ENCODE measurements around the gene FBXO3. TPM values are rescaled to one million over a fixed set of nuclear protein-coding genes. Genes with fewer than 3 reads are reported as not detected.

Gene FBXO3
- total RNA-seq, 1 experiment from 2014 or later: 29.6 TPM

GRCh38 chr11:33725496-33725895, 48.8 kb downstream of the FBXO3 start:
- H3K36me3 Mint-ChIP-seq (ENCODE audit: insufficient read depth, unreplicated experiment): peaks cover 10% of the 10 kb centered on the region
- Histone ChIP-seq H3K27me3 (replicated peaks; ENCODE audit: control insufficient read depth, insufficient read depth, low read length) (no peaks in the 10 kb centered on the region), H3K4me3 (ENCODE audit: low read depth, low read length) (no peak overlapping the region), H3K36me3 (ENCODE audit: control insufficient read depth, insufficient read depth, low read length) (no peaks in the 10 kb centered on the region; the same call in 1 of the 2 replicates), H3K4me1 (peaks cover 28% of the 10 kb centered on the region), H3K9me3 (no peaks in the 10 kb centered on the region; the same call in 1 of the 2 replicates)
- H3K4me3 Mint-ChIP-seq (ENCODE audit: unreplicated experiment): no peak overlapping the region
- intact Hi-C loops (cut with micrococcal nuclease; ENCODE audit: unreplicated experiment): no loop called here
- no peaks in the 10 kb centered on the region for H3K9me3 Mint-ChIP-seq (ENCODE audit: unreplicated experiment)
- no peaks in the 10 kb centered on the region for H3K27me3 Mint-ChIP-seq (ENCODE audit: insufficient read depth, unreplicated experiment)
- no peak for DNase-seq
- H3K27ac Mint-ChIP-seq (ENCODE audit: unreplicated experiment): no peak overlapping the region
- BruUV-seq (replicated peaks): no TSS peak
- ChIA-PET POLR2A (no interaction called here), CTCF (no interaction called here)
- TF ChIP-seq CTCF (IDR thresholded peaks at IDR 0.05; ENCODE audit: insufficient read depth in 1 of 2, low read depth in 1 of 2, low read length in 1 of 2, severe bottlenecking in 1 of 2, unreplicated experiment in 1 of 2): no peak
- peaks cover 25% of the 10 kb centered on the region for H3K4me1 Mint-ChIP-seq (ENCODE audit: low read depth, unreplicated experiment)

- Mint-ChIP-seq H3K27ac (ENCODE audit: unreplicated experiment) (no peak overlapping the region), H3K27me3 (ENCODE audit: insufficient read depth, unreplicated experiment) (no peaks in the 10 kb centered on the region), H3K4me1 (ENCODE audit: low read depth, unreplicated experiment) (peaks cover 25% of the 10 kb centered on the region), H3K4me3 (ENCODE audit: unreplicated experiment) (no peak overlapping the region), H3K9me3 (ENCODE audit: unreplicated experiment) (no peaks in the 10 kb centered on the region), H3K36me3 (ENCODE audit: insufficient read depth, unreplicated experiment) (peaks cover 18% of the 10 kb centered on the region)
- H3K27me3 ChIP-seq (replicated peaks; ENCODE audit: control insufficient read depth, insufficient read depth, low read length): no peaks in the 10 kb centered on the region
- POLR2A ChIA-PET: no interaction called here
- no TSS peak for BruUV-seq (replicated peaks)
- intact Hi-C loops (cut with micrococcal nuclease; ENCODE audit: unreplicated experiment): no loop called here
- peaks cover 28% of the 10 kb centered on the region for H3K4me1 ChIP-seq
- no peaks in the 10 kb centered on the region; the same call in 1 of the 2 replicates for H3K36me3 ChIP-seq (ENCODE audit: control insufficient read depth, insufficient read depth, low read length)
- CTCF ChIA-PET: no interaction called here
- no peak for TF ChIP-seq CTCF (IDR thresholded peaks at IDR 0.05; ENCODE audit: insufficient read depth in 1 of 2, low read depth in 1 of 2, low read length in 1 of 2, severe bottlenecking in 1 of 2, unreplicated experiment in 1 of 2)
- no peak overlapping the region for H3K4me3 ChIP-seq (ENCODE audit: low read depth, low read length)
- no peaks in the 10 kb centered on the region; the same call in 1 of the 2 replicates for H3K9me3 ChIP-seq
- DNase-seq: no peak
Measured at GRCh38 chr11:33724644-33725035, 49.7 kb downstream of the FBXO3 start.

- no peak for TF ChIP-seq CTCF (IDR thresholded peaks at IDR 0.05; ENCODE audit: insufficient read depth in 1 of 2, low read depth in 1 of 2, low read length in 1 of 2, severe bottlenecking in 1 of 2, unreplicated experiment in 1 of 2)
- peaks cover 28% of the 10 kb centered on the region for H3K4me1 ChIP-seq
- H3K27me3 ChIP-seq (replicated peaks; ENCODE audit: control insufficient read depth, insufficient read depth, low read length): no peaks in the 10 kb centered on the region
- Mint-ChIP-seq H3K4me3 (ENCODE audit: unreplicated experiment) (no peak overlapping the region), H3K9me3 (ENCODE audit: unreplicated experiment) (no peaks in the 10 kb centered on the region), H3K4me1 (ENCODE audit: low read depth, unreplicated experiment) (peaks cover 25% of the 10 kb centered on the region), H3K27ac (ENCODE audit: unreplicated experiment) (no peak overlapping the region), H3K36me3 (ENCODE audit: insufficient read depth, unreplicated experiment) (peaks cover 20% of the 10 kb centered on the region), H3K27me3 (ENCODE audit: insufficient read depth, unreplicated experiment) (no peaks in the 10 kb centered on the region)
- H3K9me3 ChIP-seq: no peaks in the 10 kb centered on the region; the same call in 1 of the 2 replicates
- H3K4me3 ChIP-seq (ENCODE audit: low read depth, low read length): no peak overlapping the region
- no TSS peak for BruUV-seq (replicated peaks)
- ChIA-PET POLR2A (interaction anchor here (0.6 kb wide), 2 partner anchors 13 kb away, joined by 5 to 6 read pairs; partner anchors contain the start of gene CD59), CTCF (interaction anchor here (1.3 kb wide), 1 partner anchor 13 kb away, joined by 6 read pairs; the partner anchor contains the start of gene CD59)
- intact Hi-C loops (cut with micrococcal nuclease; ENCODE audit: unreplicated experiment): no loop called here
- H3K36me3 ChIP-seq (ENCODE audit: control insufficient read depth, insufficient read depth, low read length): no peaks in the 10 kb centered on the region; the same call in 1 of the 2 replicates
- no peak for DNase-seq
Measured at GRCh38 chr11:33723238-33723881, 51.0 kb downstream of the FBXO3 start.
